TTC549 (cell line): Measurements from ENCODE around the gene OSBPL8.
A peak's percentile ranks its signal among the peaks of the same experiment; 100 is the strongest.

ENCODE experiments used
- FAIRE-seq: peaks from 2 replicates; lab custom pipeline; 2012; peaks lifted over from hg19 to GRCh38; lab: Jason Lieb, UNC

Gene OSBPL8

DNA sequence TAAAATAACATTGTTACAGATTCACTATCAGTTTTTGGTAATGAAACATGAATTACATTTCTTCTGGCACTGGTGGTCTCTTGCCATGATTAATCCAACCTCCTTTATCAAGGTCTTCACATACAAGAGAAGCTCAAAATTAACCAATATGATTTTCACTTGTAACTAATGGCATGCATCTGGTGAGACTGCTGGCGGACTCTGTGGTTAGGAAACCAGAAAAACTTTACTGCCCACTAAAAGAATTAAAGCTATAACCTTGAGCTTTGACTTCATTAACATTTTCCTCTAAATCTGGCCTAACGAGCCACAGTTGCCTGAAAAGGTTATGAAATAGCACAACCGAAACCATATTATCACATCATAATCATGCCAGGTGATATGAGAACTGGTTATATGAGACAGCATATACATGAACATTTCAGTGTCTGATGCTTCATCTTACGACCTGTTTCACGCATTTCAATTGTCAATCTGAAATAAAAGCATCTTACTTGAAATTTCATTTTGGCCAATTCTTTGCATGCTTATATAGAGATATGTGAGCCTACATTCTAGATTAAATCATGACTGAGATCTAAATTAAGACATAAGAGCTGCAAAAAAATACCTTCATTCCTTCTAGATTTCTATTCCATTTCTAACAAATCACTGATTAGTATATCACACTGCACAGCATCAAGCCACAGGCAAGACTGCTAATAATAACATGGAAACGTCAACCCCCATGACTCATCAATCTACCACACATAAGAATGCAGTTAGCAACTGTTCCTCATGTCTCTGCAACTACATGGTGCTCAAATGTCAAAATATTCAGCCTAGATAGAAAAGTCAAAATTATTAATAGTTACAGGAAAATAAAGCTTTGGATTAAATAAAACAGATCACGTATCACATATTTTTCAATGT lies 89.3 kb downstream of the OSBPL8 start:
- FAIRE-seq = no peak

DNA sequence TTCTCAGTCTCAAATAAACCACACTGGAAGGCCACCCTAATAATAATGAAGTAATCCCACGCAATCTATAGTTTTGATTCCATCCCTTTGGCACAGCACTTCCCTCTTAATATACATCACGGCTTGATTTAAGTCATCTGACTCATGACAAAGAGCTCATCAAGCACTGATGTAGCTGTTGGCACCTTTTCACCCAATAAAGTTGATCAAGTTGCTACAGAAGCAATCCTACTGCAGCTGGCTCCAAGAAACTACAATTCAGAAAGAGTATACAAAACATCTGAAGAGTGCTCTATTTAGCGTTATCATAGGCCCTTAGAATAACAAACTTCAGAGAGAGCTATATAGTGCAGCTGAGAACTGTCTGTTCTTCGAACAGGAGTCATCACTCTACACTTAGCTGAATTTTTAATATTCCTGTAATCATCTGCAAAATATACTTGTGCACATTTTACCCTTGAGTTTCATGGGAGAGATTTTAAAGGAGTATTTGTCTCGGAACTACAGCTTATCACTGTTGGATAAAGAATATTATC lies 94.9 kb downstream of the OSBPL8 start:
- FAIRE-seq = no peak

DNA sequence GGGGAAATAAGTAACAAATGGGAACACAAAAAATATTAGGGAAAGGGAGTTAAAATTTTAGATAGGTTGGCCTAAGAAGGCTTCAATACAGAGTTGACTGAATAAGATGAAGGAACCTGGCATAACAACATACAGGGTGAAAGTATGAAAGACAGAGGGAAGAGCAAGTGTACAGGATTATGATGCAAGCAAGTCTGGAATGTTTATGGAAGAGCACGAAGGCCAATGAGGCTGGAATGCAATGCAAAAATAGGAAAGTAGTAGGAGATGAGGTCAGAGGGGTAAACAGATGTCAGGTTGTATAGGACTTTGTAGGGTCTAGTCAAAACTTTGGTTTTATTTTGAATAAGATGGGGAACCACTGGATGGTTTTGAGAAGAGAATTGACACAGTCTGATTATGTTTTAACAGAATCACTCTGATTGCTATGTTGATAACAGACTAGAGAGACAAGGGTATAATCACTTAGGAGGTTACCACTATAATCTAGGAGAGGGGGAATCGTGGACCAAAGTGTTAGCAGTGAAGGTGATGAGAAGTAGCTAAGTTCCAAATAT lies 96.8 kb downstream of the OSBPL8 start:
- FAIRE-seq = no peak

DNA sequence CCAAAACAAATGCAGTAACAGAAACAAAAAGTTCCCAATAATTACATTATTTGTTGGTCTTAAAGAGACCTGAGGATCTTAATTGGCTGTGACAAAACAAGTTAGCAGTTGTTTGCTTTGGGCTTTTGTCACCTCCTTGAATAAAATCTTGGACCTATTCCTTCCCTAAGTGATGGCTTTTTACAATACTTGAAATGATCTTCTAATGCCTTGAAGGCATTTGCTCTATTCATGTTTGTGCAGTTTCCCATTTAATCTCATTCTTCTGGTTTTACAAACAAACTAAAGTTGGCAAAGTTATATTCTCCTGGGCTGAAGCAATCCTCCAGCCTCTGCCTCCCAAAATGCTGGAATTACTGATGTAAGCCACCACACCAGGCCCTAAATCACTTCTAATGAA lies 98.8 kb downstream of the OSBPL8 start:
- FAIRE-seq = no peak

DNA sequence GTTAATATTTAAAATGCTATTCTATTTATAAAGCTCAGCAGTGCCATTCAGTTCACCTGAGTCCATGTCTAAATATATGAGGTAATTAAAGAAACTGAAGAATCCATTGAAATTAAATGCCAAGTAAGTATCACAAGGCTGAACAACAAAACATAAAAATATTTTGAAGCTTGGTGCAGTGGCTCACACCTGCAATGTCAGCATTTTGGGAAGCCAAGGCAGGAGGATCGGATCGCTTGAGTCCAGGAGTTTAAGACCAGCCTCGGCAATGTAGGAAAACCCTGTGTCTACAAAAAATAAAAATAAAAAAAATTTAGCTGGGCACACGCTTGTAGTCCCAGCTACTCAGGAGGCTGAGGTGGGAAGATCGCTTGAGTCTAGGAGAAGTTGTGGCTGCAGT lies 101.8 kb downstream of the OSBPL8 start:
- no peak for FAIRE-seq

DNA sequence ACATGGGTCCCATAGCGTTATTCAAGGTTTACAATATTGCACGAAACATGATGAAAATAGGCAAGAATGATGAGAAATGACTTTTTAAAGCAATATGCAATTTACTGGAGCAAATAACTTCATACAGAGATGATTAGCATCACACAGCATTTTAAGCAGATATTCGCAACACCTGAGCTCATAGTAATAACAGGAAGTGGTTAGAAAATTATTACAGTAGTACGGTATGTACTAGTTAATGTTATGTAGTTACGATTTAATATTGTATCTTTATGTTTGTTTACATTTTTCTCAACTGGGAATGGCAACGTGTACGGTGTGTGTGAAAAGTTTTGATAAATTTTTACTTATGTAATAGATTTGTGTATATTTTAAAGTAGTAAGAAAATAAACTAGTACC lies 102.6 kb downstream of the OSBPL8 start:
- no peak for FAIRE-seq

DNA sequence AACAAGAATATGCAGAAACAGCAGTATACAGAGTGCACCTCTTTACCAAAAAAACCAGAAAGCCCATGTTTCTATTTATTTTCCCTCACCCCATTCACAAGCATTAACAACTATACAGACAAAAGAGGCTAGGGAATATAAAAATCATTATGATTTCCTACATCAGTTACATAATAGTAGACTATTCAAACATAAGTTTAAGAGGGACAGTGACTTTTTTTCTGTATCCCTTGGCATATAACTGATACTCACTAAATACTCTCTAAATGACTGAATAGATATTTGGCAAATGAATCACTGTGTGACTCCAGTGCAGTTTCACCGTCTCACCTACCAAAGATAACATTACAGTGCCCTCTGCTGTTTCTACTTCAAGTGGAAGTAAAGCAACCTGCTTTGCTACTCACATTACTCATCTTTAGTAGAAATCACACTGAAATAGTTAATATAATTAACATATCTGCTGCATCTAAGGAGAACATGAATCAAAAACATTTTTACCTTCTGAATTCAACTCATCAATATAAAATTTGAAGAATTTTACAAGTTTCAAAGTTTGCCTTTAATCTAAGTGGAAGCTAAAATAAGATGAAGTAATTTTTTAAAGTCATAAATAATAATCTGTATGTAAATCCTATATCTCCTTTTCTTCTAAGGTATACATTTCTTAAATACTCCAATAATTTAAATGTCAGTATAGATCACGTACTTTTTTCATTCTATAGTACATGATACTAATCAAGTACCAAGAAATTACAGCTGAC lies 103.8 kb downstream of the OSBPL8 start:
- peak; percentile 91 for FAIRE-seq

DNA sequence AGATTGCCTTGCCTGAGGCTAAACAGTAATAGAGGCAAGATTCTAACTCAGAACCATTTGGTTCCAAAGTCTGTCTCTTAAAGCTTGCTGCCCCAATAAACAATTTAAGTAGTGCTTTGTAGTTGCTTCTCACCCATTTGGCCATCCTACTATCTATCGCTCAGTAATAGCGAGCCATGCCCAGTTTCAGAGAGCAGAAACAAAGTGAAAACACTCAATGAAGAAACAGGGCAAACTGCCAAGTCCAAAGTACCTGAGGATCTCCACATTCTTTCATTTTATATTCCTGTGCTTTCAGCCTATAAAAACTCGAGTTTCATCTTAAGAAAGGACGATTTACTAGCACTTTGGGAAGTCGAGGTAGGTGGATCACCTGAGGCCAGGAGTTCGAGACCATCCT lies 108.0 kb downstream of the OSBPL8 start:
- no peak for FAIRE-seq

DNA sequence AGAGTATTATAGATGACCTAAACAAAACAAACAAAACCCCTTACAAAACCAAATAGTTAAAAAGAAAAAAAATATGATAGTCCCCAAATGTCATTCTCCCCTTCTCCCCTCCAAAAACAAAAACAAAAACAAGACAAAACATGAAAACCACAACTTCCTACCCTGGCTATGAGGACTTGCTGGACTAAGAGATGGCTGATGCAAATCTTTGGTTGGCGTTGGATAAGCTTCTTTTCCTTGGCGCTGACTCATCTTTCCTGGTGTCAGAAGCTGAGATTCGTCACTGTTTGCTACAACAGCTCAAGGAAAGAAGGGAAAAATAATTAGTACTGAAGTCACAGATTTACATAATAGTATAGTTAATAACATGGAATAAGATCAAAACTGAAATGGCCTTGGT lies 108.9 kb downstream of the OSBPL8 start:
- FAIRE-seq = no peak

DNA sequence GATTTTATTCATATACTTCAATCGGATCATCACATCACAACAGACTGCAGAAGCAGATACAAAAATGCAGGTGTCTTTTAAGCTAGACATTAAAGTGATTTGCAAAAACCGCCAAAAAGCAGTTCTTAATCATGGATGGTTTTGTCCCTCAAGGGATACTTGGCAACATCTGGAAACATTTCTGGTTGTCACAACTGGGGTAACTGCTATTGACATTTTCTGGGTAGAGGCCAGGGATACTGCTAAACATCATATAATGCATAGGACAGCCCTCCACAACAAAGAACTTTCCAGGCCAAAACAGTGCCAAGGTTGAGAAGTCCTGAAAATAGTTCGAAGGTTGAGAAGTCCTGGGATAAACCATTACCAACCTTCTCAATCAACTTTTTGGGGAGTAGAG lies 109.6 kb downstream of the OSBPL8 start:
- no peak for FAIRE-seq

DNA sequence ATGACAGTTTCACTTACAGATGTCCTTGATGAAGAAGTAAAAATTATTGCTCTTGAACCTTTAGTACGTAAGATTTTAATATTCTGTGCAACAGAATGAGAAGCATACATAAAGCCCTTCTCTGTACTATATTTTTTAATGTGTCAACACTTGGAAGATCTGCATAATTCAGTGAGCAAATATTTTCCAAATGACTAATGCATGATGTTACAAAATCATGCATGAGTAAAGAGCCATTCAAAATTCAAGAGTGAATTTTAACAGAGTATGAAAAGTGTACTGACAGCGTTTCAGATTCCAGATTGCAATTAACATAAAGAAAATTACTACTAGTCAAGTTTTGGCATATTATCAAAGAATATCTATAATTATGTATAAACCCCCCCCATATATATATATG lies 110.0 kb downstream of the OSBPL8 start:
- FAIRE-seq = no peak

DNA sequence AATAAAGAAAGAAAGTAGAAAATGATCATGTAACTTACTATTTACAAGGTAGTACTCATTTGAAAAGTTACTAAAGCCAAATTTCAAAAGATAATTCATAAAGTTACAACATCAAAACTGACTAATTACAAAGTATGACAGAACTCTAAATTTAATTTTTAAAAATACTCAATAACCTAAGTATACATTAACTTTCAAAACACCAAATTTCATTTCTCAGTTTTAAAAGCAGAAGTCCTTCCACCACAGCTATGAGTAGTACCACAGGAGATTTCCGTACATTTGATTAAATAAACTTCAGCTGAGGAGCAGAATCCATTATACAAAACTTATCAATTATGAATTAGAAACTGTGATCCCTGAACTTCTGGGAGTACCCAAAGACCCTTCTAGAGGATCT lies 110.6 kb downstream of the OSBPL8 start:
- FAIRE-seq = no peak

DNA sequence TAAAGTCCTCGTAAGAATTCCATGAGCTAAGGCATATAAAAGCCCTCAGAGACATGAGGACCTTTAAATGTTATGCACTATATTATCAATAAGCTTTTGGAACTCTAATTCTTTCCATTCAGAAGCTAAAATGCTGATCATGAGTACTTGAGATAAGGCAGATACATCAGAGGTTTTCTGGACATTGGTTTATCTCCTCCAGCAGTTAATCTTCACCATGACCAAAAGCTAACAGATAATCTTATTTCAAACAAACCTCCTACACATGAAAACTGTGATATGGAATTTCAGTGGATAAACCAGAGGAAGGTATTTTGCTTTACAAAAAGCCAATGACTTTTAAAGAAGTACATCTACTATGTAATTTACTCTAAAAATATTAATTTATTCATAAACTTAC lies 113.5 kb downstream of the OSBPL8 start:
- no peak for FAIRE-seq

DNA sequence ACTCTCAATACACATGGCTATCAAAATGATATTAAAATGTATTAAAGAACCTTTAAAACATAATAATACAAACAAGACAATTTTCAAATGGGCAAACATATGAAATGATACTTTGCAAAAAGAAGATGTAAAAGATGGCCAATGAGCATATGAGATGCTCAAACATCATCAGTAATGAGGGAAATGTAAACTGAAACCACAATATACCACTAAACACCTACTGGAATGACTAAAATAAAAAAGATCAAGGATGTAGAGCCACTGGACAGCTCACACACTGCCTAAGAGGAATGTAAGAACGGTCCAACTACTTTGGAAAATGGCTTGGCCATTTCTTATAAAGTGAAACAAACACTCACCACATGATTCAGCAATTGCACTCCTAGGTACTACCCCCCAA lies 114.1 kb downstream of the OSBPL8 start:
- FAIRE-seq = no peak

DNA sequence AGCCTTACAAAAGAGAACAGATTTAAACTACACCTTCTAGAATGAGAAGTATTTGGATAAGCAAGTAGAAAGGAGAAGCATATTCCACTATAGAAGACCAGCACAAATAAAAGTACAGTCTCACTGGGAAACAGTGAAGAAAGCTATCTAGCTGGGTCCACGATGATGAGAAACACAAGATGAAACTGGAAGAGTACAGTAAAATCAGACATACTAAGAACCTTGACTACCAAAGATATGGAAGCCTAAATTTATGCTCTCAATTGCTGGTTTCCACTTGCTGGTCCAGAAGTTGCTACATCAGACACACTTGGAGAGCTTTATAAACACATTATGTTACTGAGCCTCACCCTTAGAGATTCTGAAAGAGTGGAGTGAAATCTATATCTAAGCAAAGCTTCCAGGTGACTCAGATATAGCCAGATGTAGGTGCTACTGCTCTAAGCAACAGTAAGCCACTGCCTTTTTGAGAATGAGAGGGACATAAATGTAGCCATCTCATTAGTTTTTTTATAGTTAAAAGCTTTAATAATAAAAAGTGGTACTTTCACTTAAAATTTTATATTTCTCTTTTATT lies 115.1 kb downstream of the OSBPL8 start:
- FAIRE-seq = no peak

DNA sequence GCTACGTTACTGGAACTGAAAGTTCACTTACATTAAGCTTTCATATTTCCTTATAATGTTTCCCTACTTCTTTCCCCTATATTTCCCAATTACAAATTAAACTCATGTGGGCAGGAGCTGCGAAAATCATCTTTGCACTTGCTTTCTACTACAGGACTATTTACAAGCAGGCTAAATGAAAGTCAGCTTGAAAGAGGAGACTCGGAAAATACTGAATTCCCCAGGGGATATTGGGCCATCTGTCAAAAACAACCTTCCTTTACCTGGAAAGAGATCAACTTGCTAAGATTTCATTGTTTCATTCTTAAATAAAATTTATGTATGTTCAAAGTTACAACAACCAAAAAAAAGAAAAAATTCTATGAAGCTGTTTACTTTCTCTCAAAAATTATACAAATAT lies 118.6 kb downstream of the OSBPL8 start:
- no peak for FAIRE-seq

DNA sequence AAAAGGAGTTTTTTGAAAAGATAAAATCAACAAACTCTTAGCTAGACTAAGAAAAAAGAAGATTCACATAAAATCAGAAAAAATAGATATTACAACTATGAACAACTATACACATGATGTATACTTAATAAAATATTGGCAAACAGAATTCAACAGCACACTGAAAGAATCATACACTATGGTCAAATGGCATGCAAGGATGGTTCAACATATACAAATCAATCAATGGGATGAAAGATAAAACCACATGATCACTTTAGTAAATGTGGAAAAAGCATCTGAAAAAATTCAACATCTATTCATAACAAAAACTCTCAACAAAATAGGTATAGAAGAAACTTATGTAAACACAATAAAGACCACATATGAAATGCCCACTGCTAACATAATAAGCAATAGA lies 126.8 kb downstream of the OSBPL8 start:
- no peak for FAIRE-seq

DNA sequence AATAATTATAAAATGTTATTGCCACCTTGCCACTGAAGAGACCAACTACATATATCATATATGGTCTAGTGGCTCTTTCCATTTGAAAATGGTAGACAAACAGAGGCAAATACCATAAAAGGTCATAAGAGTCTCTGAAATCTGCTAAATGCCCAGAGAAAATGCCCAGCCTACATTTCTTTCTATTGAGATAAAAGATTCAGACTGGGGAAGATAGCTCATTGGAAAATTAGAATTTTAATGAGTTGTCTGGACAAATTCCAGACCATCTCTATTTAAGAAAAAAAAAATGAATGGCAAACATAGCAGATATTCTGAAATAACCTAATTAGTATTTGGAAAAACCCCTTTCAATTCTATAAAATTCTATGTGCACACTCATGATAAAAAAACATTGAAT lies 131.5 kb downstream of the OSBPL8 start:
- FAIRE-seq = no peak

DNA sequence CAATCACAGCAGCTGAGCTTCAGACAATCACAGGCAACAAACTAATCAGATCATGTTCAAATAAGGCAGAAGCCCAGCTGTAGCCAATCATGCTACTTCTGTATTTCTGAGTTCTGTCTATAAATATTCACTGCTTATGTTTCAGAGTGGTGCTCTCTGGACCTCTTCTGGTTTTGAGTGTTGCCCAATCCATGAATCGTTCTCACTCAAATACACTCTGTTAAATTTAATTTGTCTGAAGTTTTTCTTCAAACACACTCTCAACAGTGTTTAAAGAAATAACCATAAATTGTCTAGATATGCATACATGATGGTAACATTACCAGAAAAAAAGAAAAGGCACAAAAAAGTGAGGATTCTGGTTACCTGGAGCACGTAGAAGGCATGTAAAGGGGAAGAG lies 133.4 kb downstream of the OSBPL8 start:
- no peak for FAIRE-seq

DNA sequence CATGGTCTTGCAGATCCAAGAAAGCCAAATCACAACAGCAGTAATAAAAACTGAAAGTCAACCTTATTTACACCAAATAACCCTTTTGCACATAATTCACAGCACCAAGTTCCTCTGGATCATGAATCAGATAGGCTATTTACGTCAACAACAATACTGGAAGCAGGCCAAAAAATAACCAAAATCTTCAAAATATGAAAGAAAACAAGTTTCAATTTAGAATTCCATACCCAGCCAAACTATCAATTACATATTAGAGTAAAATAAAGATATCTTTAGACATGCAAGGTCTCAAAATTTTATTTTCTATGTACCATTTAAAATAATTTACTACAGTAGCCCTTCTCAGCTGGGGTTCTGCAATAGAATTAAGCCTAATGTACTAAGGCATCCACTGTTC lies 134.6 kb downstream of the OSBPL8 start:
- FAIRE-seq = no peak

DNA sequence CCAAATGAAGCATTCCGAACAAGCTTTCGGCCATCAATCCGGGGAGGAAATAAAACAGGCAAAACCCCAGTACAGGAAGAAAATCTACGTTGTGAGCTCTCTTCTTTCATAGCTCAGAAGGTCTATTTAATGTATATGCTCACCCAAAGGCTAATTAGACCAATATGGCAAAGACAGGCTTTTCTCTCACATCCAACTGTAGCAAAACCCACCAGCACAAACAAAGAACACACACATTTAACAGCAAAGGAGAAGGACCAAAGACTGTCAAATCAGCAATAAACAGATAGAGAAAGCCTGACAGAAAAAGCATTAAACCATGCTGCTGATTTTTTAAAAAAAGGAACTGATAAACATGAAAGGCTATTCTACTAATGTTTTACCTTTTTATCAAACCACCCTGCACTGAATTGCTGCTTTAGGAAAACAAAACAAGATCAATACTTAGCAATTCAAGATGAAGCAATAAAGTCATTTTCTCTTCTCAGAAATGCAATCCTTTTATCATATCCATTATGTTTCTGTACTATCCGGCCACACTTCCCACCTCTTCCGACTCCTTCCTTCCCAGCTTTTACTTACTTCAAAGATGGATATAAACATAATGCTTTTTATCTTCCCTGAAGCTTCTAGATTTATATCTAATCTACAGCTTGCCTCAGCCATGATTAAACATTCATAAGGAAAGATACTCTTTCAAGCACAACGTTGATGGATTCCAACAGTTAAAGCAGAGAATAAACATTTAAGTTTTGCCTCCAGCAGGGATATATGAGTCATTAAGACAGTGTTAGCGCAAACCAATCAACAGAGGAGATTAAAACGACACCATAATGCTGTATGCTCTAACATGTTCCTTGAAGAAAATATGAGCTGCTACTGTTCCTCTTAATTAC lies 136.8 kb downstream of the OSBPL8 start:
- FAIRE-seq = no peak

DNA sequence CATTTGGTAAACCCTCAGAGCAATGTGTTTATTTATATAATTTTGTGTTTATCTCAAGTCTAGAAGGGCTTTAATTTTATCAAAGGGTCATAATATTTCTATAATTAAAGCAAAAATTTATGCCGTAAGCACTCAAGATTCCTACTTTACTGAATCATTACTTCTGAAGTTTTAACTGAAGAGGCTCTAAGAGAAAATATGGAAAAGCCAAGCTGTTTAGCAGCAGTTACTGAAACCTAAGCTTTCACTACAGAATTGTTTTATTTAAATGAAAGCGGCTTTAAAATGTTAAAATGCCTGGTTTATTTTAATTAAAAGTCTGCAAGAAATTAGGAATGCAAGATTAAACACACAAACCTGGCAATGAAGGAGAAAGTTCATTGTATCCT lies 137.4 kb downstream of the OSBPL8 start:
- FAIRE-seq = no peak
